Glomerular visceral epithelial cell (primary cell): Measurements from ENCODE around the gene SNAPC5.
"Not testable (repeated sequence)": the region's sequence is repeated elsewhere in the genome, so short reads cannot be mapped to it uniquely, and the experiment has no call there.

Experiments used
- DNase-seq: peaks from one replicate; pipeline ENCODE4 v3.0.0-alpha.2; 2016; ENCODE audit errors: extremely low spot score

Gene SNAPC5

GRCh38 chr15:66497502-66498455 is at the start of gene SNAPC5:
TSS of gene SNAPC5 (minus strand) at chr15:66497762. CDS start at chr15:66497731, 31 bp downstream.
- peak; percentile 95 for DNase-seq

GRCh38 chr15:66545255-66545654 is 47.7 kb upstream of the SNAPC5 start:
- DNase-seq = no peak

- DNase-seq = no peak
Measured at GRCh38 chr15:66542896-66543295, 45.3 kb upstream of the SNAPC5 start.

- no peak for DNase-seq
Measured at GRCh38 chr15:66535056-66535455, 37.5 kb upstream of the SNAPC5 start.

GRCh38 chr15:66524838-66525237 is 27.3 kb upstream of the SNAPC5 start:
- no peak for DNase-seq

GRCh38 chr15:66523926-66524325 is 26.4 kb upstream of the SNAPC5 start:
- DNase-seq = no peak

- DNase-seq = no peak
Measured at GRCh38 chr15:66515901-66516322, 18.4 kb upstream of the SNAPC5 start.

- no peak for DNase-seq
Measured at GRCh38 chr15:66514586-66514985, 17.0 kb upstream of the SNAPC5 start.

- DNase-seq = no peak
Measured at GRCh38 chr15:66508293-66508883, 10.8 kb upstream of the SNAPC5 start.

GRCh38 chr15:66505818-66506217 is 8.3 kb upstream of the SNAPC5 start:
- DNase-seq = no peak

GRCh38 chr15:66505430-66505811 is 7.9 kb upstream of the SNAPC5 start:
- no peak for DNase-seq

GRCh38 chr15:66504563-66505429 is 7.2 kb upstream of the SNAPC5 start, which contains the start of the genes RPL4 and ZWILCH:
TSS of gene RPL4 (minus strand) at chr15:66504855. CDS start at chr15:66504790, 65 bp downstream.
TSS of gene ZWILCH (plus strand) at chr15:66505326. CDS start at chr15:66505339, 13 bp downstream.
- peak; percentile 88 for DNase-seq

- DNase-seq = no peak
Measured at GRCh38 chr15:66503780-66504562, 6.4 kb upstream of the SNAPC5 start.

- not testable (repeated sequence) for DNase-seq
Measured at GRCh38 chr15:66503041-66503648, 5.6 kb upstream of the SNAPC5 start.

GRCh38 chr15:66502491-66502890 is 4.9 kb upstream of the SNAPC5 start:
- DNase-seq = no peak

GRCh38 chr15:66500346-66500745 is 2.8 kb upstream of the SNAPC5 start:
- not testable (repeated sequence) for DNase-seq

GRCh38 chr15:66498501-66499386 is 1.2 kb upstream of the SNAPC5 start:
- peak; percentile 33 for DNase-seq

GRCh38 chr15:66496951-66497501 is 536 bp downstream of the SNAPC5 start:
- DNase-seq = no peak

- DNase-seq = no peak
Measured at GRCh38 chr15:66494262-66494661, 3.3 kb downstream of the SNAPC5 start.
